ENCODE measurements around the gene OR6Y1.

DNA sequence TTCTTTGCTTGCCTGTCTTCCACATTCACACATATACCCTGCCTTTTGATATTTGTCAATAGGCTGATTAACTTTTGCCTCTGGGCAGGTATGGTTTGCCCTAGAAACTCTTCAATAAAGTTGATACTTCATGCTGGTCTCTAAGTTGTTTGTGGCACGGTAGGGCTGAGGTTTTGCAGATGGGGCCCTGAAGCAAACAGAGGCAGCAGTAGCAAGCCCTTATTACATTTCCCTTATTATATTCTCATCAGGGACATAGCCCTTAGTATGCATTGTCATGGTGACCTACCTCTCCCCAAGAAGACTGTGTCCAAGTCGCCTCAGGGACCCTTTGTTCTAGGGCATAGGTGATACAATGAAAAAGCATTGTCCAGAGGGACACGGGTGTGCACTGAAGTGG is 16.3 kb upstream of the OR6Y1 start, which contains the start of gene OR6P1:
- TF ChIP-seq CTCF (conservative IDR thresholded peaks at IDR 0.05; ENCODE audit: low read depth in 2 of 2) (no peak), JUNB (IDR thresholded peaks at IDR 0.05; ENCODE audit: unreplicated experiment) (no peak), EZH2phosphoT487 (IDR thresholded peaks at IDR 0.05; ENCODE audit: unreplicated experiment) (no peak), ZNF114 (CRISPR knock-in tag; IDR thresholded peaks at IDR 0.05) (no peak), EZH2 (IDR thresholded peaks at IDR 0.05; ENCODE audit: low read depth, unreplicated experiment) (no peak)
- TF ChIP-seq, protein P1, sequence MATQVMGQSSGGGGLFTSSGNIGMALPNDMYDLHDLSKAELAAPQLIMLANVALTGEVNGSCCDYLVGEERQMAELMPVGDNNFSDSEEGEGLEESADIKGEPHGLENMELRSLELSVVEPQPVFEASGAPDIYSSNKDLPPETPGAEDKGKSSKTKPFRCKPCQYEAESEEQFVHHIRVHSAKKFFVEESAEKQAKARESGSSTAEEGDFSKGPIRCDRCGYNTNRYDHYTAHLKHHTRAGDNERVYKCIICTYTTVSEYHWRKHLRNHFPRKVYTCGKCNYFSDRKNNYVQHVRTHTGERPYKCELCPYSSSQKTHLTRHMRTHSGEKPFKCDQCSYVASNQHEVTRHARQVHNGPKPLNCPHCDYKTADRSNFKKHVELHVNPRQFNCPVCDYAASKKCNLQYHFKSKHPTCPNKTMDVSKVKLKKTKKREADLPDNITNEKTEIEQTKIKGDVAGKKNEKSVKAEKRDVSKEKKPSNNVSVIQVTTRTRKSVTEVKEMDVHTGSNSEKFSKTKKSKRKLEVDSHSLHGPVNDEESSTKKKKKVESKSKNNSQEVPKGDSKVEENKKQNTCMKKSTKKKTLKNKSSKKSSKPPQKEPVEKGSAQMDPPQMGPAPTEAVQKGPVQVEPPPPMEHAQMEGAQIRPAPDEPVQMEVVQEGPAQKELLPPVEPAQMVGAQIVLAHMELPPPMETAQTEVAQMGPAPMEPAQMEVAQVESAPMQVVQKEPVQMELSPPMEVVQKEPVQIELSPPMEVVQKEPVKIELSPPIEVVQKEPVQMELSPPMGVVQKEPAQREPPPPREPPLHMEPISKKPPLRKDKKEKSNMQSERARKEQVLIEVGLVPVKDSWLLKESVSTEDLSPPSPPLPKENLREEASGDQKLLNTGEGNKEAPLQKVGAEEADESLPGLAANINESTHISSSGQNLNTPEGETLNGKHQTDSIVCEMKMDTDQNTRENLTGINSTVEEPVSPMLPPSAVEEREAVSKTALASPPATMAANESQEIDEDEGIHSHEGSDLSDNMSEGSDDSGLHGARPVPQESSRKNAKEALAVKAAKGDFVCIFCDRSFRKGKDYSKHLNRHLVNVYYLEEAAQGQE (IDR thresholded peaks at IDR 0.05; ENCODE audit: unreplicated experiment) = no peak

Measured in GM23338 (cell line).